ENCODE data around the gene GSG1.
"Not testable (repeated sequence)": the region's sequence is repeated elsewhere in the genome, so short reads cannot be mapped to it uniquely, and the experiment has no call there.

GSG1 gene

DNA sequence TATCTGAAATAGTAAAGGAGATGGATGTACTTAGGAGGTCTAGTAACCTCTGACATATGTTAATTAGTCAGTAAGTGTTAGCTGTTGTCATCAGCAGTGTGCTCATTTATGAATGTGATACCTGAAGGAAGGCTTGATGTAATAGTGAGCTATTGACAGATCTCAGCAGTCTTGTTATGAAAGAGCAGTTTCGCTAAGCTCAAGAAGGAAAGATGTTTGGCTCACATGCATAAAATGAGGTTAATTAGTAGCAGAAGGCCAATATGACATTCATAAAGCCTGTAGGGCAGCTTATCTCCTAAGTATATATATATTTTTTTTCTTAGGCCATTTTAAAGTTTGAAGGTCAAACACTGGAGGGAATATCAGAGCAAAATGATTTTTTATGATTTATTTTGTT lies 56.5 kb downstream of the GSG1 start:
- DNase-seq, result no peak

DNA sequence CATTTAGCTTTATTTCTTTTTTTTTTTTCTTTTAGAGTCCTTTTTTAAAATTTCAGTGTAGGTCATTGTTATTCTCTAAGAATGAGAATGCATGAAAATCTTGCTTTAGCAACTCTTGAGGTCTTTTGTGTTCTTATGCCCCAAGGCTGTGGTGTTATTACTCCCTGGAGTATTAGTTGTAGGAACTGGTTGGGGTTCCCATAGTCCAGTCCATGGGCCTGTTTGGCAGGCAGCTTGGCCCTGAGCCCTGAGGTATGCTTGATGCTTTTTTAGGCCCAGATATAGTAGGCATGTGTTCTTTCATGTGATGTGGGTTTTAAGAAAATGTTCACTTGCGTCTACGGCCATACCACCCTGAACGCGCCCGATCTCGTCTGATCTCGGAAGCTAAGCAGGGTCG lies 57.7 kb downstream of the GSG1 start:
- DNase-seq, result no peak

DNA sequence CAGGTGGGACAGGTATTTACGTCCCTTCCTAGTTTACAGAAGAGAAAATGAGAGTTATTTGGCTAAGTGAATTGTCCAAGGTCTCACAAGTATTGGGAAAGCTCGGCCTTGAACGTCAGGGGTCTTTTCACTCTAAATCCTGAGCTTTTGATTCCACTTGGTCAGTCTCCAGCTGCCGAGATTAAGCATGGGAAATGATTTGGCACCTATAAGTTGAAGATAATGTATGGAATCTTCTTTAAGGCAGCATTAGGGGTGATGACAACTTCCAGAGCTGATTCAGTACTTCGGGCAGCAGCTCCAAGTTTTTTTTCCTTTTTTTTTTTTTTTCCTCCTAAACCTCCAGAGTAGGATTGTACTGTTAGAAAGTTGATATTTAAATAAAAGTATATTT lies 58.6 kb downstream of the GSG1 start:
- DNase-seq, result no peak

DNA sequence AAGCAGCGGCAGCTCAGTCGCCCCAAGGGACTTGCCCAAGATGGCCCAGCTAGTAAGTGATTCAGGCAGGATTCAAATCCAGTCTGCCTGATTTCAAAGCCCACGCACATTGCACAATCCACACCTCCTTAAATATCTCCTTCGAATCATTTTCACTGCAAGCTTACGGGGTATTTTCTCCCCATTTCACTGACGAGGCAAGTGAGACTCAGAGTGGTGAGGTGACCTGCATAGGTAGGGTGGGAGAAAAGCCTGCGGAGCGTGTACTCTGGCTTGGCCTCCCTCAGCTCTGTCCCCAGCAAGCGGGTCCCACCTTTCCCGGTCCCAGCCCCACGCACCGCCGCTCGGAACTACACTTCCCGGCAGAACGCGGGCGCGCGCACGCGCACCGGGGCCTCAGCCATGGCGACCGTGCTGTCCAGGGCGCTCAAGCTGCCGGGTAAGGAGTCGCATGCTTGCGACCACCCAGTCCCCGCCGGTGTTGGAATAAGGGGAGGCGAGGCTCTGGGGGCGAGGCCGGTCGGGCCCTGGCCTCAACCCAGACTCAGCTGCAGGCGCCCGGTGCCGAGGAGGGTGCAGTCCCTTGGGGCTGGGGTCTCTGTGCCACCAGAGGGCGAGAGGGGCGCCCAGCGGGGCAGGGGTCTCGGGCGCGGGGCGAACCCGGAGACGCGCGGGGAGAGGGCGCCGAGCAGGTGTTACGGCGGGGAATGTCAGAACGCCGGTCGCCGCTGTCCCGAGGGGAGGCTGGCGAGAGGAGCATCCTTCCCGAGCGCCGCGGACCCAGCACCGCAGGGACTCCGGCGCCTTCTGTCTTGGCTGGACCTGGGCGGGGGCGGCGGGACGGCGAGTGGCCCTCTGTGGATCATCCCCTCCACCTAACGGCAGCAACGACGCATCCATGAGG lies 59.2 kb downstream of the GSG1 start, which contains the start of gene FAM234B:
FAM234B (plus strand) TSS at position 380 of the 904 bp plus-strand sequence; CDS start at position 403, 23 bp downstream.
- peak; percentile 21 for DNase-seq

DNA sequence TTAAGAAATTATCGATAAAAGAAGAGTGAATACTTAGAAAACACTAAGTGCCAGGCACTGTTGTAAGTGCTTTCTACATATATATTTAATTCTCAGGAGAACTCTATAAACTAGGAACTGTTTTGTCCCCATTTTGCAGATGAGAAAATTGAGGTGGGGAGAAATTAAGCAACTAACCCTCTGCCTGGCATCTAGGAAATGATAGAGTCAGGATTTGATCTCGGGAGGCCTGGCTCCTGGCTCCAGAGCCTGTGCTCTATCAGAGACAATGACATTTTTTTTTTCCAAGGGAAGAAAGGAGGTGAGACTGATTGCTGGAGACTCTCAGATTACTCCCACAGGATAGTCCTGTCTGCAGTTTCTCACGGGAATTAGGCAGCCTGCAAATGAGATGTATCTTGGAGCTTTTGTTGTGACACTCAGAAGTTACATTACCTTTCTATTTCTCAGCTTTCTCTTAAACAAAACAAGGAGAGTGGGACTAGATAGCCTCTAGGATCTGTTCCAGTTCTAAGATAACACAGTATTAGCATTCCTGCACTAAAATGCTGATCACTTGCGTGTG lies 60.7 kb downstream of the GSG1 start:
- no peak for DNase-seq

DNA sequence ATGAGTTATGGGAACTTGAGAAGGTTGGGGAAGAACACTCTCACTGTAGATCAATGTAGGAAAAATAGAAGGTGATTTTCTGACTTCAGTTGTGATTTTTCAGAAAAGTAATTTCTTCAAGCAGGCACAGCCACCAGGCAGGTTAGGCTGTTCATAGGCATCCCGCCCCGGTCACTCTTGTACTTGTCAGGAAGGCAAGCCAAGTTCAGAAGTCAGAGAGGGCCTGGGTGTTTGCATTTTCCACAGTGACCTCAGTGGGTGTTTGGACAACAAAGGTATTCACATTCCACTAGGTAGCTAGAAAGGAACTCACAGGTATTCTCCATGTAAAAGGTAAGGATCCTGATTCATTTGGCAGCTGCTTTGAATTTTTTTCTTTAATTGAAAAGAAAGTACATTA lies 62.2 kb downstream of the GSG1 start:
- no peak for DNase-seq

DNA sequence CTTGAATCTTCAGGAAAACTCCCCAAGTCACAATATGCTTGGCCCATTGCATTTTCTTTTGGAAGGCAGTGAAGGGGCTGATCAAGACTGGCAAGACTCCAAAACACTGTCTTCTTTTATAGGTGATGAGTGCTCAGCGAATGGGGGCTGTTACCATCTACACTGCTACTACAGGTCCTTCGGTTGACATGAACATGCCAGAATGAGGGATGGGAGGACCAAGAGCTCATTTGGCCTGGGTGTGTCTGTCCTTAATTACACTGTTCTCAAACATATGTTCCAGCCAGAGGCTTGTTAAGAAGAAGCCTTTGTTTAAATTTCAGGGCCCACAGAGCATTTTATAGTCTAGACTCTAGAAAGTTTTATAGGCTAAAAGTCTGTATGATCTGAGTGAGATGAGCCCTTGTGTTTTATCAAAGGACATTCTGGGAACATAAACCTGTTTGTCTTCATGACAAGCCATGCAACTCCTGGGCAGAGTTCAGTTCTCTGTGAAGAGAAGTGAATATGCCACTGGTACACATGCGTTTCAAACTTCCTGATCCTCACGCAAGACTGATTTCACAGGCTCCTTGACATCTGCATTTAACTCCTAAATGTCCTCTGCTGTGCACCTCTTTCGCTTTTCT lies 64.0 kb downstream of the GSG1 start:
- DNase-seq, result no peak

GRCh38 chr12:13038491-13039161 lies 64.8 kb downstream of the GSG1 start:
- no peak for DNase-seq

DNA sequence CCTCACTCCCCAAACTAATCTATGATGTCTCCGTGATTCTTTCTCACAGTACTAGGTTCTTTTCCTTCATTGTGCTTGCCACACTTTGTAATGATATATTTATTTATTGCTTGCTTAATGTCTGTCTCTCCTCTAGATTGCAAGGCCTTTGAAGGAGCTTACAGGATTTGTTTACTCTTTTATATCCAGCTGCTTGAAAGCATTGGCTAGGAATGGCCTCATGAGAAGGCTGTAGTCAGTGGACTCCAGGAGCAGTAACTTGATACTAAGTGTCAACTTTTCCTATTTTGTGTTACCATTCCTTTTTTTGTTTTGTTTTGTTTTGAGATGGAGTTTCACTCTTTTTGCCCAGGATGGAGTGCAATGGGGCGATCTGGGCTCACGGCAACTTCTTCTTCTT lies 66.6 kb downstream of the GSG1 start:
- DNase-seq, result no peak

- not testable (repeated sequence) for DNase-seq
Observed at GRCh38 chr12:13035335-13035734, 68.1 kb downstream of the GSG1 start.
